H1 (cell line): ENCODE results near the gene RIT2. TPM values are rescaled to one million over a fixed set of nuclear protein-coding genes. Genes with fewer than 3 reads are reported as not detected.

Experiments used
- CBX5 ChIP-seq: fragments of 300-800, 300-1000 bp; sonication (generic); IDR thresholded peaks from 2 replicates; pipeline ENCODE4 v1.7.1; 2016; ENCODE audit warnings: antibody characterized with exemption, low read length, low read depth
- CTBP2 ChIP-seq: IDR thresholded peaks from 2 replicates; pipeline ENCODE4 v1.7.0; 2011; ENCODE audit warnings: borderline replicate concordance, mild to moderate bottlenecking, moderate library complexity, mixed read lengths, low read length; ENCODE audit not compliant: insufficient read depth, insufficient read length
- KDM5A ChIP-seq: fragments of 200-600 bp; IDR thresholded peaks from 2 replicates; pipeline ENCODE4 v1.7.1; 2012; ENCODE audit warnings: mild to moderate bottlenecking, low read length, inconsistent platforms, mixed read lengths
- NRF1 ChIP-seq: IDR thresholded peaks from 2 replicates; pipeline ENCODE4 v1.6.1; 2011; ENCODE audit warnings: mild to moderate bottlenecking, low read depth, low read length, improper control_type of control experiment
- SP2 ChIP-seq: IDR thresholded peaks from 2 replicates; pipeline ENCODE4 v1.6.1; 2012; ENCODE audit warnings: mild to moderate bottlenecking, low read length, inconsistent platforms
- TAF1 ChIP-seq: IDR thresholded peaks from 2 replicates; pipeline ENCODE4 v1.6.1; 2011; ENCODE audit warnings: mild to moderate bottlenecking, low read depth, low read length
- YY1 ChIP-seq: IDR thresholded peaks from 2 replicates; pipeline ENCODE4 v1.6.1; 2011; ENCODE audit warnings: low read depth, mild to moderate bottlenecking, low read length
- ZNF274 ChIP-seq: IDR thresholded peaks from 2 replicates; pipeline ENCODE4 v1.7.0; 2012; ENCODE audit warnings: low read length, borderline replicate concordance; ENCODE audit errors: extremely low read depth
- polyA plus RNA-seq, 7 experiments: library from polyadenylated mRNA; depleted of rRNA in 3 of 7; stranded (reverse) in 5 of 7; unstranded in 2 of 7; fragments of >200 nt in 5 of 7; fragments of 200-250 nt in 2 of 7; gene quantifications; 1 replicate in 5 of 7; 2 replicates in 1 of 7; 4 replicates in 1 of 7; pipeline versions ENCODE4 v1.2.1 to v1.2.3, GENCODE V29; 2011 to 2013; ENCODE audit warnings: missing spikeins in 2 of 7, mixed read lengths in 2 of 7
- total RNA-seq: library from RNA; stranded (reverse); fragmentation: NEBNext Ultra II Directional; extraction: Animal tissue kit (Norgen Biotek cat#: 25700); gene quantifications from 2 replicates; pipeline ENCODE4 v1.2.1, GENCODE V29; 2021
- TF ChIP-seq, protein P1 (sequence below): fragments of 300-600 bp; sonication (generic); IDR thresholded peaks from 2 replicates; pipeline ENCODE4 v1.7.1; 2012; ENCODE audit warnings: low read length, moderate library complexity, mild to moderate bottlenecking, inconsistent platforms; ENCODE audit not compliant: insufficient replicate concordance

The RIT2 gene
- total and polyA plus RNA-seq, 2 of the 8 experiments (the other 6 are each of a cell fraction or from before 2014, with no cell fraction given): 0.67 to 3.2 TPM

DNA sequence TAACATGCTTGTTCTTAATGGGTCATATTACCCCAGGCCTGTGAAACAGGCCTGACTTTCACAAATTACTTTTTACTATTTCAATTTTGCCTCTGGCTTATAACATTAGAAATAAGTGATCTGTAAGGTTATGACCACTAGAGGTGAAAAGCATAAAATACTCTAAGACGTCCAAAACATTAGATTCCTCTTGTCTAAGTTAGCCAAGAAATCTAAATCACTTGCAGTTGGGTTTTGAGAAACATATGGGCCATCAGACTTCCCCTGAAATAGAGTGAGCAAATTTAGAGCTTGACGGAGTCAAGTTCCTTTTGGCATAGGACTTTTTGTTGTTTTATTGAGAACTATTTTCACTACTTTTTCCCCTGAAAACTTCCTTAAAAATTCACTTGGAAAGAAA lies 32.7 kb upstream of the RIT2 start (continued):
- TF ChIP-seq, protein P1, sequence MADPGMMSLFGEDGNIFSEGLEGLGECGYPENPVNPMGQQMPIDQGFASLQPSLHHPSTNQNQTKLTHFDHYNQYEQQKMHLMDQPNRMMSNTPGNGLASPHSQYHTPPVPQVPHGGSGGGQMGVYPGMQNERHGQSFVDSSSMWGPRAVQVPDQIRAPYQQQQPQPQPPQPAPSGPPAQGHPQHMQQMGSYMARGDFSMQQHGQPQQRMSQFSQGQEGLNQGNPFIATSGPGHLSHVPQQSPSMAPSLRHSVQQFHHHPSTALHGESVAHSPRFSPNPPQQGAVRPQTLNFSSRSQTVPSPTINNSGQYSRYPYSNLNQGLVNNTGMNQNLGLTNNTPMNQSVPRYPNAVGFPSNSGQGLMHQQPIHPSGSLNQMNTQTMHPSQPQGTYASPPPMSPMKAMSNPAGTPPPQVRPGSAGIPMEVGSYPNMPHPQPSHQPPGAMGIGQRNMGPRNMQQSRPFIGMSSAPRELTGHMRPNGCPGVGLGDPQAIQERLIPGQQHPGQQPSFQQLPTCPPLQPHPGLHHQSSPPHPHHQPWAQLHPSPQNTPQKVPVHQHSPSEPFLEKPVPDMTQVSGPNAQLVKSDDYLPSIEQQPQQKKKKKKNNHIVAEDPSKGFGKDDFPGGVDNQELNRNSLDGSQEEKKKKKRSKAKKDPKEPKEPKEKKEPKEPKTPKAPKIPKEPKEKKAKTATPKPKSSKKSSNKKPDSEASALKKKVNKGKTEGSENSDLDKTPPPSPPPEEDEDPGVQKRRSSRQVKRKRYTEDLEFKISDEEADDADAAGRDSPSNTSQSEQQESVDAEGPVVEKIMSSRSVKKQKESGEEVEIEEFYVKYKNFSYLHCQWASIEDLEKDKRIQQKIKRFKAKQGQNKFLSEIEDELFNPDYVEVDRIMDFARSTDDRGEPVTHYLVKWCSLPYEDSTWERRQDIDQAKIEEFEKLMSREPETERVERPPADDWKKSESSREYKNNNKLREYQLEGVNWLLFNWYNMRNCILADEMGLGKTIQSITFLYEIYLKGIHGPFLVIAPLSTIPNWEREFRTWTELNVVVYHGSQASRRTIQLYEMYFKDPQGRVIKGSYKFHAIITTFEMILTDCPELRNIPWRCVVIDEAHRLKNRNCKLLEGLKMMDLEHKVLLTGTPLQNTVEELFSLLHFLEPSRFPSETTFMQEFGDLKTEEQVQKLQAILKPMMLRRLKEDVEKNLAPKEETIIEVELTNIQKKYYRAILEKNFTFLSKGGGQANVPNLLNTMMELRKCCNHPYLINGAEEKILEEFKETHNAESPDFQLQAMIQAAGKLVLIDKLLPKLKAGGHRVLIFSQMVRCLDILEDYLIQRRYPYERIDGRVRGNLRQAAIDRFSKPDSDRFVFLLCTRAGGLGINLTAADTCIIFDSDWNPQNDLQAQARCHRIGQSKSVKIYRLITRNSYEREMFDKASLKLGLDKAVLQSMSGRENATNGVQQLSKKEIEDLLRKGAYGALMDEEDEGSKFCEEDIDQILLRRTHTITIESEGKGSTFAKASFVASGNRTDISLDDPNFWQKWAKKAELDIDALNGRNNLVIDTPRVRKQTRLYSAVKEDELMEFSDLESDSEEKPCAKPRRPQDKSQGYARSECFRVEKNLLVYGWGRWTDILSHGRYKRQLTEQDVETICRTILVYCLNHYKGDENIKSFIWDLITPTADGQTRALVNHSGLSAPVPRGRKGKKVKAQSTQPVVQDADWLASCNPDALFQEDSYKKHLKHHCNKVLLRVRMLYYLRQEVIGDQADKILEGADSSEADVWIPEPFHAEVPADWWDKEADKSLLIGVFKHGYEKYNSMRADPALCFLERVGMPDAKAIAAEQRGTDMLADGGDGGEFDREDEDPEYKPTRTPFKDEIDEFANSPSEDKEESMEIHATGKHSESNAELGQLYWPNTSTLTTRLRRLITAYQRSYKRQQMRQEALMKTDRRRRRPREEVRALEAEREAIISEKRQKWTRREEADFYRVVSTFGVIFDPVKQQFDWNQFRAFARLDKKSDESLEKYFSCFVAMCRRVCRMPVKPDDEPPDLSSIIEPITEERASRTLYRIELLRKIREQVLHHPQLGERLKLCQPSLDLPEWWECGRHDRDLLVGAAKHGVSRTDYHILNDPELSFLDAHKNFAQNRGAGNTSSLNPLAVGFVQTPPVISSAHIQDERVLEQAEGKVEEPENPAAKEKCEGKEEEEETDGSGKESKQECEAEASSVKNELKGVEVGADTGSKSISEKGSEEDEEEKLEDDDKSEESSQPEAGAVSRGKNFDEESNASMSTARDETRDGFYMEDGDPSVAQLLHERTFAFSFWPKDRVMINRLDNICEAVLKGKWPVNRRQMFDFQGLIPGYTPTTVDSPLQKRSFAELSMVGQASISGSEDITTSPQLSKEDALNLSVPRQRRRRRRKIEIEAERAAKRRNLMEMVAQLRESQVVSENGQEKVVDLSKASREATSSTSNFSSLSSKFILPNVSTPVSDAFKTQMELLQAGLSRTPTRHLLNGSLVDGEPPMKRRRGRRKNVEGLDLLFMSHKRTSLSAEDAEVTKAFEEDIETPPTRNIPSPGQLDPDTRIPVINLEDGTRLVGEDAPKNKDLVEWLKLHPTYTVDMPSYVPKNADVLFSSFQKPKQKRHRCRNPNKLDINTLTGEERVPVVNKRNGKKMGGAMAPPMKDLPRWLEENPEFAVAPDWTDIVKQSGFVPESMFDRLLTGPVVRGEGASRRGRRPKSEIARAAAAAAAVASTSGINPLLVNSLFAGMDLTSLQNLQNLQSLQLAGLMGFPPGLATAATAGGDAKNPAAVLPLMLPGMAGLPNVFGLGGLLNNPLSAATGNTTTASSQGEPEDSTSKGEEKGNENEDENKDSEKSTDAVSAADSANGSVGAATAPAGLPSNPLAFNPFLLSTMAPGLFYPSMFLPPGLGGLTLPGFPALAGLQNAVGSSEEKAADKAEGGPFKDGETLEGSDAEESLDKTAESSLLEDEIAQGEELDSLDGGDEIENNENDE: no peak
- TF ChIP-seq CTBP2 (no peak), TAF1 (no peak), YY1 (no peak), SP2 (no peak), CBX5 (no peak), ZNF274 (no peak), KDM5A (no peak), NRF1 (no peak)
